GM12878 (cell line): ENCODE results near the gene NCF4.

Experiments used
- CTCF ChIP-seq, 3 experiments: IDR thresholded peaks in 2 of 3; conservative IDR thresholded peaks in 1 of 3; 2 replicates each; pipeline ENCODE4 v1.5.1; 2011; ENCODE audit warnings: low read depth in 3 of 3, low read length in 3 of 3, mild to moderate bottlenecking in 3 of 3, control low read depth in 2 of 3, moderate library complexity in 2 of 3, inconsistent platforms in 1 of 3, mixed read lengths in 1 of 3; ENCODE audit not compliant: control insufficient read depth in 2 of 3, insufficient read depth in 1 of 3; ENCODE audit errors: extremely low read depth in 1 of 3
- EZH2 ChIP-seq: IDR thresholded peaks from 2 replicates; pipeline ENCODE4 v1.6.1; 2012; ENCODE audit warnings: low read depth, mild to moderate bottlenecking, control low read depth, inconsistent platforms, low read length, borderline replicate concordance; ENCODE audit not compliant: control insufficient read depth
- FOXK2 ChIP-seq: fragments of 450-650 bp; IDR thresholded peaks from 2 replicates; pipeline ENCODE4 v1.6.1; 2017; ENCODE audit warnings: mild to moderate bottlenecking, moderate library complexity
- MAX ChIP-seq: IDR thresholded peaks from 2 replicates; pipeline ENCODE4 v1.6.1; 2012; ENCODE audit warnings: low read depth, low read length, improper control_type of control experiment
- NFXL1 ChIP-seq: fragments of 450-650 bp; IDR thresholded peaks from 2 replicates; pipeline ENCODE4 v1.6.1; 2017; ENCODE audit warnings: antibody characterized with exemption, mild to moderate bottlenecking, borderline replicate concordance
- POLR2A ChIP-seq: IDR thresholded peaks from 2 replicates; pipeline ENCODE4 v1.6.1; 2011; ENCODE audit warnings: low read depth, mild to moderate bottlenecking, low read length
- SREBF1 ChIP-seq: IDR thresholded peaks from 2 replicates; pipeline ENCODE4 v1.6.1; 2012; ENCODE audit warnings: mild to moderate bottlenecking, low read length
- YY1 ChIP-seq: IDR thresholded peaks from 2 replicates; pipeline ENCODE4 v1.6.1; 2011; ENCODE audit warnings: low read depth, mild to moderate bottlenecking, low read length
- ZNF217 ChIP-seq: fragments of 450-650 bp; IDR thresholded peaks from 2 replicates; pipeline ENCODE4 v1.6.1; 2017; ENCODE audit warnings: antibody characterized with exemption, mild to moderate bottlenecking
- ZNF274 ChIP-seq: IDR thresholded peaks from one replicate; pipeline ENCODE4 v1.8.0; 2011; ENCODE audit not compliant: insufficient read length, insufficient read depth

GRCh38 chr22:36822581-36822980 lies 38.2 kb upstream of the NCF4 start:
- TF ChIP-seq EZH2, result no peak
- no peak for TF ChIP-seq POLR2A
- TF ChIP-seq CTCF (IDR thresholded peaks at IDR 0.05 in 2 of 3, conservative IDR thresholded peaks at IDR 0.05 in 1 of 3; ENCODE audit: control insufficient read depth in 2 of 3, extremely low read depth in 1 of 3, insufficient read depth in 1 of 3, low read depth in 3 of 3, low read length in 3 of 3), result no peak
- no peak for TF ChIP-seq ZNF274
- no peak for TF ChIP-seq YY1
- TF ChIP-seq MAX, result no peak
- no peak for TF ChIP-seq NFXL1
- TF ChIP-seq ZNF217, result no peak
- no peak for TF ChIP-seq FOXK2
- no peak for TF ChIP-seq SREBF1
